Measurements from ENCODE around the gene CTNNA2.

CTNNA2 gene

GRCh38 chr2:80496775-80497174 lies 983.9 kb downstream of the CTNNA2 start:
- H3K9me3 ChIP-seq (ENCODE audit: insufficient read depth, low read length, severe bottlenecking), result no peaks in the 10 kb centered on the region
- TF ChIP-seq EZH2 (IDR thresholded peaks at IDR 0.05; ENCODE audit: borderline replicate concordance, low read depth, low read length, severe bottlenecking) (no peak), CTCF (IDR thresholded peaks at IDR 0.05; ENCODE audit: borderline replicate concordance, extremely low read depth, low read length, poor library complexity, severe bottlenecking) (no peak)
- H3K9ac ChIP-seq (ENCODE audit: low read depth, low read length), result no peak overlapping the region
- no peak overlapping the region for H3K27ac ChIP-seq (ENCODE audit: low read length)
- H3K27me3 ChIP-seq (ENCODE audit: insufficient read depth, low read length, poor library complexity), result no peaks in the 10 kb centered on the region
- H3K36me3 ChIP-seq (ENCODE audit: insufficient read depth, low read length), result no peaks in the 10 kb centered on the region
- no peaks in the 10 kb centered on the region for H3K79me2 ChIP-seq (ENCODE audit: insufficient read depth, low read length)
- H3K4me1 ChIP-seq (ENCODE audit: insufficient read depth, low read length), result no peaks in the 10 kb centered on the region
- DNase-seq (no peak), ATAC-seq (ENCODE audit: insufficient read depth, low read depth) (no peak)
- H2AFZ ChIP-seq (ENCODE audit: low read depth, low read length), result no peak overlapping the region
- H3K4me3 ChIP-seq (ENCODE audit: low read depth in 1 of 2, low read length in 2 of 2), result no peak overlapping the region
- no peaks in the 10 kb centered on the region for H4K20me1 ChIP-seq (ENCODE audit: insufficient read depth, low read length)
- no peak overlapping the region for H3K4me2 ChIP-seq (ENCODE audit: insufficient read depth, low read length)

- Histone ChIP-seq H3K27ac (ENCODE audit: low read length) (no peak overlapping the region), H4K20me1 (ENCODE audit: insufficient read depth, low read length) (no peaks in the 10 kb centered on the region), H3K79me2 (ENCODE audit: insufficient read depth, low read length) (no peaks in the 10 kb centered on the region), H3K9me3 (ENCODE audit: insufficient read depth, low read length, severe bottlenecking) (no peaks in the 10 kb centered on the region), H3K9ac (ENCODE audit: low read depth, low read length) (no peak overlapping the region), H3K36me3 (ENCODE audit: insufficient read depth, low read length) (no peaks in the 10 kb centered on the region), H3K4me1 (ENCODE audit: insufficient read depth, low read length) (no peaks in the 10 kb centered on the region), H3K4me3 (ENCODE audit: low read depth in 1 of 2, low read length in 2 of 2) (no peak overlapping the region), H2AFZ (ENCODE audit: low read depth, low read length) (no peak overlapping the region), H3K27me3 (ENCODE audit: insufficient read depth, low read length, poor library complexity) (no peaks in the 10 kb centered on the region), H3K4me2 (ENCODE audit: insufficient read depth, low read length) (no peak overlapping the region)
- TF ChIP-seq EZH2 (IDR thresholded peaks at IDR 0.05; ENCODE audit: borderline replicate concordance, low read depth, low read length, severe bottlenecking) (no peak), CTCF (IDR thresholded peaks at IDR 0.05; ENCODE audit: borderline replicate concordance, extremely low read depth, low read length, poor library complexity, severe bottlenecking) (peak; percentile 45)
- no peak for DNase-seq
- no peak for ATAC-seq (ENCODE audit: insufficient read depth, low read depth)
Measured at GRCh38 chr2:80499095-80499494, 986.2 kb downstream of the CTNNA2 start.

- H3K4me2 ChIP-seq (ENCODE audit: insufficient read depth, low read length), result no peak overlapping the region
- TF ChIP-seq EZH2 (IDR thresholded peaks at IDR 0.05; ENCODE audit: borderline replicate concordance, low read depth, low read length, severe bottlenecking) (no peak), CTCF (IDR thresholded peaks at IDR 0.05; ENCODE audit: borderline replicate concordance, extremely low read depth, low read length, poor library complexity, severe bottlenecking) (no peak)
- no peak overlapping the region for H3K4me3 ChIP-seq (ENCODE audit: low read depth in 1 of 2, low read length in 2 of 2)
- ATAC-seq (ENCODE audit: insufficient read depth, low read depth) (no peak), DNase-seq (no peak)
- no peaks in the 10 kb centered on the region for H3K4me1 ChIP-seq (ENCODE audit: insufficient read depth, low read length)
- no peaks in the 10 kb centered on the region for H3K36me3 ChIP-seq (ENCODE audit: insufficient read depth, low read length)
- H2AFZ ChIP-seq (ENCODE audit: low read depth, low read length), result no peak overlapping the region
- no peaks in the 10 kb centered on the region for H3K79me2 ChIP-seq (ENCODE audit: insufficient read depth, low read length)
- no peaks in the 10 kb centered on the region for H4K20me1 ChIP-seq (ENCODE audit: insufficient read depth, low read length)
- no peaks in the 10 kb centered on the region for H3K27me3 ChIP-seq (ENCODE audit: insufficient read depth, low read length, poor library complexity)
- no peak overlapping the region for H3K9ac ChIP-seq (ENCODE audit: low read depth, low read length)
- H3K9me3 ChIP-seq (ENCODE audit: insufficient read depth, low read length, severe bottlenecking), result no peaks in the 10 kb centered on the region
- H3K27ac ChIP-seq (ENCODE audit: low read length), result no peak overlapping the region
Measured at GRCh38 chr2:80501874-80502624, 989.2 kb downstream of the CTNNA2 start.
